VCaP (cell line): ENCODE measurements around the gene OLFML2A.

Source experiments
- H3K27ac ChIP-seq: fragments of 450-650 bp; 2 replicates; pipeline ENCODE4 v1.5.1; 2017
- TF ChIP-seq, protein P1 (sequence below): fragments of 450-650 bp; conservative IDR thresholded peaks from 2 replicates; pipeline ENCODE4 v1.5.1; 2017; ENCODE audit warnings: mild to moderate bottlenecking, moderate library complexity

OLFML2A gene

GRCh38 chr9:124793015-124793541 lies 16.1 kb downstream of the OLFML2A start:
- TF ChIP-seq, protein P1, sequence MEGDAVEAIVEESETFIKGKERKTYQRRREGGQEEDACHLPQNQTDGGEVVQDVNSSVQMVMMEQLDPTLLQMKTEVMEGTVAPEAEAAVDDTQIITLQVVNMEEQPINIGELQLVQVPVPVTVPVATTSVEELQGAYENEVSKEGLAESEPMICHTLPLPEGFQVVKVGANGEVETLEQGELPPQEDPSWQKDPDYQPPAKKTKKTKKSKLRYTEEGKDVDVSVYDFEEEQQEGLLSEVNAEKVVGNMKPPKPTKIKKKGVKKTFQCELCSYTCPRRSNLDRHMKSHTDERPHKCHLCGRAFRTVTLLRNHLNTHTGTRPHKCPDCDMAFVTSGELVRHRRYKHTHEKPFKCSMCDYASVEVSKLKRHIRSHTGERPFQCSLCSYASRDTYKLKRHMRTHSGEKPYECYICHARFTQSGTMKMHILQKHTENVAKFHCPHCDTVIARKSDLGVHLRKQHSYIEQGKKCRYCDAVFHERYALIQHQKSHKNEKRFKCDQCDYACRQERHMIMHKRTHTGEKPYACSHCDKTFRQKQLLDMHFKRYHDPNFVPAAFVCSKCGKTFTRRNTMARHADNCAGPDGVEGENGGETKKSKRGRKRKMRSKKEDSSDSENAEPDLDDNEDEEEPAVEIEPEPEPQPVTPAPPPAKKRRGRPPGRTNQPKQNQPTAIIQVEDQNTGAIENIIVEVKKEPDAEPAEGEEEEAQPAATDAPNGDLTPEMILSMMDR = no peak
- no peak overlapping the region for H3K27ac ChIP-seq

GRCh38 chr9:124794902-124795491 lies 18.1 kb downstream of the OLFML2A start:
- no peak overlapping the region for H3K27ac ChIP-seq
- TF ChIP-seq, protein P1 = peak; percentile 26; the same call in 1 of the 2 replicates

GRCh38 chr9:124795881-124796431 lies 19.0 kb downstream of the OLFML2A start:
- TF ChIP-seq, protein P1 = no peak
- H3K27ac ChIP-seq = no peak overlapping the region

DNA sequence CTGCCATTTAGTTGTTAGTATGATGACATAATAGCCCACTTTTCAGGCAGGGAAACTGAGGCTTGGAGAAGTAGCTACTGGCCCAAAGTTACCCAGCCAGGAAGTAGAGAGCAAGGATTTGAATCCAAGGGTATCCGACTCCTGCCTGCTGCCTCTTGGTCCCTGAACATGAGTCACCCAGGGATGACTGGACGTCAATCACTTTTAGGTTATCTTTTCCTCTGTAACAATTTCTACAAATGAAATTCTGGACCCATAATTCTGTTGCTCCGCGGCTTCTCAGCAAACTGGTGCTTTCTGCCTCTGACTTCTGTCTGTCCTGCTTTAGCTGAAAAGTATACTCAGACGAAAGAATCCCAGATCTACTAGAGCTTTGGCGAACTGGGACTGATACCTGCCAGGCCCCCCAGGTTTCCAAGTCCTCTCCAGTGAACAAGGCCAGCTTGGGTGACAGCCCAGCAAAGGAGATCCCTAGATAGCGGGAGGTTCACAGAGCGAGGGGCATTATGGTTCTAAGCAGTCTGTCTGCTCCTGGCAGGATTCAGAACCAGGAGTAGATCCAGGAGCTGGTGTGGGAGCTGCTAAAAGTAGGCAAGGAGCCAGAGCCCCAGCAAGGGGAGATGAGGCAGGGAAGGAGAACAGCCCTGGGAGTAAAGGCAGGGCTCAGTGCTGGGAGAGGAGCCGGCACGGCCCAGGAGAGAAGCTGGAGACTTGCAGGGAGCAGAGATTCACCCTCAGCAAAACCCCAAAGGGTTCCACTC lies 20.6 kb downstream of the OLFML2A start:
- TF ChIP-seq, protein P1 = no peak
- no peak overlapping the region for H3K27ac ChIP-seq

GRCh38 chr9:124799274-124800006 lies 22.5 kb downstream of the OLFML2A start:
- no peak overlapping the region for H3K27ac ChIP-seq

DNA sequence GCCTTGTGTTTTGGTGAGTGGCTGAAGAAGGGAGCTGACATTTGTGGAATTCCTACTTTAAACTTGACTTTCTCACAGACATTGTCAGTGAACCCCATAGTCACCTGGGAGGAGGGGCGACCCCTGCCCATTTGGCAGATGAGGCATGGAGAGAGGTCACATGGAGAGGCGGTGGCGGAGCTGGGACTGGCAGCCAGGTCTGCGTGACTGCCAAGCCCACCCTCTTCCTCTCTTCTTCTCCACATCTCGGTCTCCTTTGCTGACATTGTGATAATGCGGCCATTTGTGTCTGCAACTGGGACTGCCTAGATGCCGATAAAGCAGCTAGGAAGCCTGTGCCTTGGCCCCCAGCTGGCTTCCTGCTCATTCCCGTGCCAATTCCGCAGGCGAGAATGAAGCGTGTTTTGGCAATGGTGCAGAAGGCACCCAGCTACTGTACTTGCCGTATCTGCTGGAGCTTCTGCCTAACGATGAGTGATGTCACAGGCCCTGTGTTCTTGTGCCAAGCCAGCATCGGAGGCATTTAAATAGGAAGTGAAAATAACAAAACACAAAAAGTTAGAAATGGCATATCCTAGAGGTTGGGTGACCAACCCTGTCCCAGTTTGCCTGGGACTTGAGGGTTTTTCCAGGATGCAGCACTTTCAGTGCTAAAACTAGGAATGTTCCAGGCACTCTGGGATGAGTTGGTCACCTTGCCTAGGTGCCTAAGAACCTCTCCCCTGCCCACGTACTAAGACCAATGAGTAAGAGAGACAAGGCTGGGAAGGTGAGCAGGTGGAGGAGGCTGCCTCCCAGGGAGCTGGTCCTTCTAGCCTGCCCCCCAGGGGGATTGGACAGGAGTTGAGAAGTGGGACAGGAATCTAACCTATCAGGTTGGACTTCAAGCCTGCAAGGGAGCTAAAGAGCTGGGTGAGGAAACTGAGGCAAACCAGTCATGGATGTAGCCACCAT lies 23.6 kb downstream of the OLFML2A start:
- TF ChIP-seq, protein P1 = no peak
- H3K27ac ChIP-seq = no peak overlapping the region

More at GRCh38 chr9:124799274-124800006, 22.5 kb downstream of the OLFML2A start:
- TF ChIP-seq, protein P1 = no peak
